LNCAP (cell line): Measurements from ENCODE around the gene CYP2C18.

Experiments
- TF ChIP-seq, protein P1 (sequence below): fragments of 450-650 bp; IDR thresholded peaks from 2 replicates; pipeline ENCODE4 v1.5.1; 2017; ENCODE audit warnings: mild to moderate bottlenecking

Gene CYP2C18

DNA sequence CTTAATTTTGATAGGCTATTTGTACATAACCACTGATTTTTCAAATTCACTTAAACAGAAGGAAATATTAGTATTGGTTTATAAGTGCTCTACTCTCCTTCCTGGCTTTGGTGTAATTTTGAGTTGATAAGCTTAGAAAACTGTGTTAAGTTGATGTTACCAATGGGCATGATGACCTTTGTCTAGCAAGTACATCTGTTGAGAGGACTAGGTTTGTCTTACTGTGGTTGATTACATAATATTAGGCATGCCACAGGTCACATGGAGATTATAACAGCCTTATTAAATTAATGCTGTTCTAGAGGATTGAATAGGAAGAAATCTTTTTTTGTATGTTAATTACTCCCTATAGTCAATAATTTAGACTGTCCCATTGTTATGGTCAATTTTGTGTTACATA lies 27.0 kb downstream of the CYP2C18 start:
- TF ChIP-seq, protein P1, sequence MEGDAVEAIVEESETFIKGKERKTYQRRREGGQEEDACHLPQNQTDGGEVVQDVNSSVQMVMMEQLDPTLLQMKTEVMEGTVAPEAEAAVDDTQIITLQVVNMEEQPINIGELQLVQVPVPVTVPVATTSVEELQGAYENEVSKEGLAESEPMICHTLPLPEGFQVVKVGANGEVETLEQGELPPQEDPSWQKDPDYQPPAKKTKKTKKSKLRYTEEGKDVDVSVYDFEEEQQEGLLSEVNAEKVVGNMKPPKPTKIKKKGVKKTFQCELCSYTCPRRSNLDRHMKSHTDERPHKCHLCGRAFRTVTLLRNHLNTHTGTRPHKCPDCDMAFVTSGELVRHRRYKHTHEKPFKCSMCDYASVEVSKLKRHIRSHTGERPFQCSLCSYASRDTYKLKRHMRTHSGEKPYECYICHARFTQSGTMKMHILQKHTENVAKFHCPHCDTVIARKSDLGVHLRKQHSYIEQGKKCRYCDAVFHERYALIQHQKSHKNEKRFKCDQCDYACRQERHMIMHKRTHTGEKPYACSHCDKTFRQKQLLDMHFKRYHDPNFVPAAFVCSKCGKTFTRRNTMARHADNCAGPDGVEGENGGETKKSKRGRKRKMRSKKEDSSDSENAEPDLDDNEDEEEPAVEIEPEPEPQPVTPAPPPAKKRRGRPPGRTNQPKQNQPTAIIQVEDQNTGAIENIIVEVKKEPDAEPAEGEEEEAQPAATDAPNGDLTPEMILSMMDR: no peak

DNA sequence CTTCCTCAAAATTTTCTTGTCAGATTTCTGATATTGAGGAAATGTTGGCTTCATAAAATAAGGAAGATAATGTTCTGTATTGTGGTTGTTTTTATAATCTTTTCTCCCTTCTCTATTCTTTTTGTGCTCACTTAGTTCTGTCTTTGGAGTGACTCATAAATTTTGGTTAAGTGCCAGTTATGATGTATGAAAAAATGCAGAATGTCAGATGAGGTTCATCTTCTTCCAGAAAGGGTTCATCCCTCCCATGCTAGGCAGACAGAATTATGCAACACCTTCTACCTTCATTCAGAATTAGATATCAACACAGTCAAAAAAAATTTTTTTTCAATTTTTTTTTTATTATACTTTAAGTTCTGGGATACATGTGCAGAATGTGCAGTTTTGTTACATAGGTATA lies 42.3 kb downstream of the CYP2C18 start:
- TF ChIP-seq, protein P1: no peak

DNA sequence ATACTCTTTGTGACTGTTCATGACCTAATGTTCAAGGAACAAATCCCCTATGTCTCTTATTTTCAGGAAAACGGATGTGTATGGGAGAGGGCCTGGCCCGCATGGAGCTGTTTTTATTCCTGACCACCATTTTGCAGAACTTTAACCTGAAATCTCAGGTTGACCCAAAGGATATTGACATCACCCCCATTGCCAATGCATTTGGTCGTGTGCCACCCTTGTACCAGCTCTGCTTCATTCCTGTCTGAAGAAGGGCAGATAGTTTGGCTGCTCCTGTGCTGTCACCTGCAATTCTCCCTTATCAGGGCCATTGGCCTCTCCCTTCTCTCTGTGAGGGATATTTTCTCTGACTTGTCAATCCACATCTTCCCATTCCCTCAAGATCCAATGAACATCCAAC lies 51.7 kb downstream of the CYP2C18 start:
- TF ChIP-seq, protein P1: no peak

DNA sequence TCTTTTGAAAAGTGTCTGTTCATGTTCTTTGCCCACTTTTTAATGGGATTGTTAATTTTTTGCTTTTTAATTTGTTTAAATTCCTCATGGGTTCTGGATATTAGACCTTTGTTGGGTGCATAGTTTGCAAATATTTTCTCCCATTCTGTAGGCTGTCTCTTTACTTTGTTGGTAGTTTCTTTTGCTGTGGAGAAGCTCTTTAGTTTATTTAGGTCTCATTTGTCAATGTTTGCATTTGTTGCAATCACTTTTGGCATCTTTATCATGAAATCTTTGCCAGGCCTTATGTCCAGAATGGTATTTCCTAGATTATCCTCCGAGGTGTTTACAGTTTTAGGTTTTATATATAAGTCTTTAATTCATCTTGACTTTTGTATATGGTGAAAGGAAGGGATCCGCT lies 55.1 kb downstream of the CYP2C18 start:
- TF ChIP-seq, protein P1: no peak

DNA sequence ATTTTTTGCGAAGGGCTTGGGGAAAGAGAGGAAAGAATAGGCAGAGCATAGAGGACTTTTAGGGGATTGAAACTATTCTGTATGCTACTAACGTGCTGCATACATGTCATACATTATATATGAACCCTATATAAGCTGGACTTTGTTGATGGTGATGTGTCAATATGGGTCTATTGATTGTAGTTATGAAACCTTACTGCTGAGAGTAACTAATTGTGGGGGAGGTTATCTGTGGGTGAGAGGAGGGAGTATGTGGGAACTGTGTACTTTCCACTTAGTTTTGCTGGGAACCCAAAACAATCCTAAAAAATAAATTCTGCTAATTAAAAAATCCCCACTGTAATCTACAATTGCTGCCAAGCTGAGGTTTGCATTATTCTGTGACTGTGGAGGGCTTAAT lies 63.6 kb downstream of the CYP2C18 start:
- TF ChIP-seq, protein P1: no peak

DNA sequence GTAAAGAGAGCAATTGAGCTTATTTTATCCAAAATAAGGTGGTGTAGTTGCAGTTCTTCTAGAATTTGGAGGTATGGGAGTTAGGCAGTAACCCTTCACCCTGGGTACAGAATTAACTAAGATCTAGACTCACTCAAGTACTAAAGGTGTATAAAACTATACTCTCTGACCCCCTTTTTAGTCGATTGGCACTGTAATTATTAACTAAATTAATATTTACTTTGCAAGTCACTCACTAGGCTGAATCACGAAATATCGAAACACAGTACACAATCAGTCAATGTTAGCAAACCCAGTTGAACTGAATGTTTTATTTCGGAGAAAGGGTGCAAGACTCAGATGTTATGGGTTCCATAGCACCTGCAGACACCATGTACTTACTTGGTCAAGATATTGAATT lies 64.3 kb downstream of the CYP2C18 start:
- TF ChIP-seq, protein P1: no peak

DNA sequence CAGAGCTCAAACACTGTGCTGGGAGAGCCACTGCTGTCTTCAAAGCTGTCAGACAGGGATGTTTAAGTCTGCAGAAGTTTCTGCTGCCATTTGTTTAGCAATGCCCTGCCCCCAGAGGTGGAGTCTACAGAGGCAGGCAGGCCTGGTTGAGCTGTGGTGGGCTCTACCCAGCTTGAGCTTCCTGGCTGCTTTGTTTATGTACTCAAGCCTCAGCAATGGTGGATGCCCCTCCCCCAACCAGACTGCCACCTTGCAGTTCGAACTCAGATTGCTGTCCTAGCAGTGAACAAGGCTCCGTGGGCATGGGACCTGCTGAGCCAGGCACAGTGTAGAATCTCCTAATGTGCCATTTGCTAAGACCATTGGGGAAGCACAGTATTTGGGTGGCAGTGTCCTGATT lies 74.4 kb downstream of the CYP2C18 start:
- TF ChIP-seq, protein P1: no peak

DNA sequence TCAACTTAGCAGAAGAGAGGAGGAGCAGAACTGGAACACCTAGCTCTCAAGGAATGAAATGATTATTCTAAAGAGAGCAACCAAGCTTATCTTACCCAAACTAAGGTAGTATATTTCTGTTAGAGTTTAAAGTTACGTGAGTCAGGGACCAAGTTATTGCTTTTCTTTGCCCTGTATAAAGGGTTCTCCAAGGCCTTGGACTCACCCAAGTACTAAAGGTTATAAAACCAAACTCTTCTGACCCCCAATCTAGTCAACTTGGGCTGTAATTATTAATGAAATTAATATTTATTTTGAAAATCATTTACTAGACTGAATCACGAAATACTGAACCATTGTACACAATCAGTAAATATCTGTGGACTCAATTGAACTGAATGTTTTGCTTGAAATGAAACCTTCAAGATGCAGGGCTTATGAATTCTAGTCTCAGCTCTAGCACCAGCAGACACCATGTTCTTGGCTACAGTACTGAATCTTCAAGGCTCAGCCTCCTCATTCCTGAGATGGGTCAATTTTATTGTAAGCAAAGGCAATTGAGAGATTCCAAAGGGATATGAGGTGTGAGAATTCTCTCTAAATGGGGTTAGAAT lies 77.2 kb downstream of the CYP2C18 start:
- TF ChIP-seq, protein P1: no peak
